ENCODE data around the gene MUC12. TPM values are rescaled to one million over a fixed set of nuclear protein-coding genes. Genes with fewer than 3 reads are reported as not detected.
"Not testable (repeated sequence)": the region's sequence is repeated elsewhere in the genome, so short reads cannot be mapped to it uniquely, and the experiment has no call there.

Gene MUC12
- total and polyA plus RNA-seq, 2 donors from 2014 or later: 3.8 TPM; not detected in 1

- FAIRE-seq (no peak), DNase-seq (peak in 3 of 5 donors; percentile 17 to 42 (median 31))
- Histone ChIP-seq H3K27me3 (ENCODE audit: control insufficient read depth, insufficient read depth, low read length) (no peaks in the 10 kb centered on the region), H3K9me3 (ENCODE audit: control insufficient read depth in 2 of 3, insufficient read depth in 1 of 3, low read length in 3 of 3) (no peaks in the 10 kb centered on the region), H3K4me3 (ENCODE audit: low read length in 3 of 3) (no peak overlapping the region), H3K4me1 (ENCODE audit: control insufficient read depth in 2 of 3, insufficient read depth in 2 of 3, low read depth in 1 of 3, low read length in 3 of 3) (no peaks in the 10 kb centered on the region), H3K36me3 (ENCODE audit: control insufficient read depth in 2 of 3, insufficient read depth in 3 of 3, low read length in 3 of 3) (no peaks in the 10 kb centered on the region), H3K9ac (ENCODE audit: low read length in 3 of 3) (no peak overlapping the region), H3K27ac (ENCODE audit: low read depth in 2 of 2, low read length in 2 of 2) (no peak overlapping the region)
- no peak for TF ChIP-seq CTCF (IDR thresholded peaks at IDR 0.05; ENCODE audit: borderline replicate concordance, extremely low read depth, insufficient read depth)
- intact Hi-C loops (cut with DNase I): no loop called here
Observed at GRCh38 chr7:100983451-100984187, 14.3 kb downstream of the MUC12 start.

DNA sequence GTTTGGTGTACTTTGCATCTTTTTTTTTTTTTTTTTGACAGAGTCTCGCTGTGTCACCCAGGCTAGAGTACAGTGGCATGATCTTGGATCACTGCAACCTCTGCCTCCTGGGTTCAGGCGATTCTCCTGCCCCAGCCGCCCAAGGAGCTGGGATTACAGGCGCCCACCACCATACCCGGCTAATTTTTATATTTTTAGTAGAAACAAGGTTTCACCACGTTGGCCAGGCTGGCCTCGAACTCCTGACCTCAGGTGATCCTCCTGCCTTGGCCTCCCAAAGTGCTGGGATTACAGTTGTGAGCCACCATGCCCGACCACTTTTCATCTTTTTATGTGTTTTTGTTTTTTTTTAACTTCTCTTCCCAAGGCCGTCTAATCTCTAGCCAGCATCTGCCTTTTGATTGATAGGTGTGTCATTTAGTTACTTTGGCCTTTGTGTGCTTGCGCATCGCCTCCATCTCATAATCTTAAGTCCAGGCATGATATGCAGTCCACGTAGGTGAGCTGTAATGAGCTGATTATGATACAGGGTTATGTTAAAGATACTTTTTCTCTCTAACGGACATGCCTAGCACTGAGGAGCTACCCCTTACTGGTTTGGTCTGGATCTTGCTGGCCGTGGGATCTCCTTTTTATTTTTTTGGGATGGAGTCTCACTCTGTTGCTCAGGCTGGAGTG is 15.0 kb downstream of the MUC12 start:
- FAIRE-seq; H3K27ac ChIP-seq (ENCODE audit: low read depth in 2 of 2, low read length in 2 of 2); intact Hi-C loops (cut with DNase I); H3K36me3 ChIP-seq (ENCODE audit: control insufficient read depth in 2 of 3, insufficient read depth in 3 of 3, low read length in 3 of 3); H3K27me3 ChIP-seq (ENCODE audit: control insufficient read depth, insufficient read depth, low read length); H3K4me3 ChIP-seq (ENCODE audit: low read length in 3 of 3); H3K4me1 ChIP-seq (ENCODE audit: control insufficient read depth in 2 of 3, insufficient read depth in 2 of 3, low read depth in 1 of 3, low read length in 3 of 3); H3K9ac ChIP-seq (ENCODE audit: low read length in 3 of 3); H3K9me3 ChIP-seq (ENCODE audit: control insufficient read depth in 2 of 3, insufficient read depth in 1 of 3, low read length in 3 of 3): not testable (repeated sequence)
- peak in 1 of 5 donors; percentile 17 for DNase-seq

DNA sequence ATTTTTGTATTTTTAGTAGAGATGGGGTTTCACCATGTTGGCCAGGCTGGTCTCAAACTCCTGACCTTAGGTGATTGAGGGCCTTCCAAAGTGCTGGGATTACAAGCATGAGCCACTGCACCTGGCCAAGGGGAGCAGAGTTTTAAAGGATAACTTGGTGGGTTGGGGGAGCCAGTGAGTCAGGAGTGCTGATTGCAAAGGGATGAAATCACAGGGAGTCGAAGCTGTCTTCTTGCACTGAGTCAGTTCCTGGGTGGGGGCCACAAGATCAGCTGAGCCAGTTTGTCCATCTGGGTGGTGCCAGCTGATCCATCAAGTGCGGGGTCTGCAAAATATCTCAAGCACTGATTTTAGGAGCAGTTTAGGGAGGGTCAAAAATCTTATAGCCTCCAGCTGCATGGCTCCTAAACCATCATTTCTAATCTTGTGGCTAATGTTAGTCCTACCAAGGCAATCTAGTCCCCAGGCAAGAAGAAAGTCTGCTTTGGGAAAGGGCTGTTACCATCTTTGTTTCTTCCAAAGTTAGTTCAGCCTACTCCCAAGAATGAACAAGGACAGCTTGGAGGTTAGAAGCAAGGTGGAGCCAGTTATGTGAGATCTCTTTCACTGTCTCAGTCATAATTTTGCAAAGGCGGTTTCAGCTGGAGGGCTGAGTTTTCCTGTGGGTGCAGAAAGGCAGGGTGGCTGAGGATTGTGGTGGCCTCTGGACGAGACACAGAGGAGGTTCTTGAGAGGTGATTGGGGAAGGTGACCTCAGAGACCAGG is 15.8 kb downstream of the MUC12 start:
- H3K27ac ChIP-seq (ENCODE audit: low read depth in 2 of 2, low read length in 2 of 2); H3K9me3 ChIP-seq (ENCODE audit: control insufficient read depth in 2 of 3, insufficient read depth in 1 of 3, low read length in 3 of 3); FAIRE-seq; H3K36me3 ChIP-seq (ENCODE audit: control insufficient read depth in 2 of 3, insufficient read depth in 3 of 3, low read length in 3 of 3); H3K4me3 ChIP-seq (ENCODE audit: low read length in 3 of 3); intact Hi-C loops (cut with DNase I); H3K9ac ChIP-seq (ENCODE audit: low read length in 3 of 3); H3K4me1 ChIP-seq (ENCODE audit: control insufficient read depth in 2 of 3, insufficient read depth in 2 of 3, low read depth in 1 of 3, low read length in 3 of 3); H3K27me3 ChIP-seq (ENCODE audit: control insufficient read depth, insufficient read depth, low read length): not testable (repeated sequence)
- DNase-seq: peak in 1 of 5 donors; percentile 51

GRCh38 chr7:100991631-100992030 is 22.3 kb downstream of the MUC12 start:
- TF ChIP-seq CTCF (IDR thresholded peaks at IDR 0.05; ENCODE audit: borderline replicate concordance, extremely low read depth, insufficient read depth): no peak
- intact Hi-C loops (cut with DNase I): no loop called here
- Histone ChIP-seq H3K4me3 (ENCODE audit: low read length in 3 of 3) (no peak overlapping the region), H3K9me3 (ENCODE audit: control insufficient read depth in 2 of 3, insufficient read depth in 1 of 3, low read length in 3 of 3) (no peaks in the 10 kb centered on the region), H3K27me3 (ENCODE audit: control insufficient read depth, insufficient read depth, low read length) (no peaks in the 10 kb centered on the region), H3K9ac (ENCODE audit: low read length in 3 of 3) (no peak overlapping the region), H3K36me3 (ENCODE audit: control insufficient read depth in 2 of 3, insufficient read depth in 3 of 3, low read length in 3 of 3) (no peaks in the 10 kb centered on the region), H3K4me1 (ENCODE audit: control insufficient read depth in 2 of 3, insufficient read depth in 2 of 3, low read depth in 1 of 3, low read length in 3 of 3) (no peaks in the 10 kb centered on the region), H3K27ac (ENCODE audit: low read depth in 2 of 2, low read length in 2 of 2) (no peak overlapping the region)
- DNase-seq (peak in 1 of 5 donors; percentile 17), FAIRE-seq (no peak)

DNA sequence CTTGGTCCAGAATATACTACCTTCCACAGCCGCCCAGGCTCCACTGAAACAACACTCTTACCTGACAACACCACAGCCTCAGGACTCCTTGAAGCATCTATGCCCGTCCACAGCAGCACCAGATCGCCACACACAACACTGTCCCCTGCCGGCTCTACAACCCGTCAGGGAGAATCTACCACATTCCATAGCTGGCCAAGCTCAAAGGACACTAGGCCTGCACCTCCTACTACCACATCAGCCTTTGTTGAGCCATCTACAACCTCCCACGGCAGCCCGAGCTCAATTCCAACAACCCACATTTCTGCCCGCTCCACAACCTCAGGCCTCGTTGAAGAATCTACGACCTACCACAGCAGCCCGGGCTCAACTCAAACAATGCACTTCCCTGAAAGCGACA is 22.9 kb downstream of the MUC12 start:
- H3K27ac ChIP-seq (ENCODE audit: low read depth in 2 of 2, low read length in 2 of 2); H3K27me3 ChIP-seq (ENCODE audit: control insufficient read depth, insufficient read depth, low read length); H3K4me1 ChIP-seq (ENCODE audit: control insufficient read depth in 2 of 3, insufficient read depth in 2 of 3, low read depth in 1 of 3, low read length in 3 of 3); FAIRE-seq; H3K4me3 ChIP-seq (ENCODE audit: low read length in 3 of 3); intact Hi-C loops (cut with DNase I); H3K9me3 ChIP-seq (ENCODE audit: control insufficient read depth in 2 of 3, insufficient read depth in 1 of 3, low read length in 3 of 3); H3K36me3 ChIP-seq (ENCODE audit: control insufficient read depth in 2 of 3, insufficient read depth in 3 of 3, low read length in 3 of 3); H3K9ac ChIP-seq (ENCODE audit: low read length in 3 of 3): not testable (repeated sequence)
- peak in 1 of 5 donors; percentile 42 for DNase-seq

GRCh38 chr7:100994671-100995070 is 25.3 kb downstream of the MUC12 start:
- H3K9ac ChIP-seq (ENCODE audit: low read length in 3 of 3); H3K4me1 ChIP-seq (ENCODE audit: control insufficient read depth in 2 of 3, insufficient read depth in 2 of 3, low read depth in 1 of 3, low read length in 3 of 3); H3K27me3 ChIP-seq (ENCODE audit: control insufficient read depth, insufficient read depth, low read length); H3K4me3 ChIP-seq (ENCODE audit: low read length in 3 of 3); FAIRE-seq; H3K36me3 ChIP-seq (ENCODE audit: control insufficient read depth in 2 of 3, insufficient read depth in 3 of 3, low read length in 3 of 3); DNase-seq; H3K9me3 ChIP-seq (ENCODE audit: control insufficient read depth in 2 of 3, insufficient read depth in 1 of 3, low read length in 3 of 3); intact Hi-C loops (cut with DNase I); H3K27ac ChIP-seq (ENCODE audit: low read depth in 2 of 2, low read length in 2 of 2): not testable (repeated sequence)

Measured in kidney (tissue), 14 donors.